NCI-H1436 treated with DMSO at 0.1 percent for 48 hours (cell line): ENCODE data around the gene GHDC.
"Not testable (repeated sequence)": the region's sequence is repeated elsewhere in the genome, so short reads cannot be mapped to it uniquely, and the experiment has no call there.

ENCODE experiments used
- DNase-seq: peaks from one replicate; lab custom pipeline; 2025; lab: John Stamatoyannopoulos, UW

GHDC gene

GRCh38 chr17:42193969-42194899, at the start of gene GHDC:
Gene GHDC, minus strand, starts transcription at chr17:42194494. Its CDS starts 913 bp downstream, at chr17:42193581.
- peak; percentile 52 for DNase-seq

- DNase-seq: no peak
Measured at GRCh38 chr17:42243493-42243982, 49.2 kb upstream of the GHDC start.

- DNase-seq: no peak
Measured at GRCh38 chr17:42241871-42242270, 47.6 kb upstream of the GHDC start.

- not testable (repeated sequence) for DNase-seq
Measured at GRCh38 chr17:42240863-42241262, 46.6 kb upstream of the GHDC start.

GRCh38 chr17:42240201-42240600, 45.9 kb upstream of the GHDC start:
- no peak for DNase-seq

- not testable (repeated sequence) for DNase-seq
Measured at GRCh38 chr17:42239576-42239975, 45.3 kb upstream of the GHDC start.

GRCh38 chr17:42236760-42237159, 42.5 kb upstream of the GHDC start:
- DNase-seq: no peak

GRCh38 chr17:42233994-42234393, 39.7 kb upstream of the GHDC start:
- DNase-seq: no peak

- DNase-seq: no peak
Measured at GRCh38 chr17:42233156-42233555, 38.9 kb upstream of the GHDC start.

- no peak for DNase-seq
Measured at GRCh38 chr17:42230225-42230624, 35.9 kb upstream of the GHDC start.

- DNase-seq: no peak
Measured at GRCh38 chr17:42227849-42228700, 33.8 kb upstream of the GHDC start.

GRCh38 chr17:42225646-42226045, 31.4 kb upstream of the GHDC start:
- no peak for DNase-seq

GRCh38 chr17:42224651-42225050, 30.4 kb upstream of the GHDC start:
- no peak for DNase-seq

- DNase-seq: no peak
Measured at GRCh38 chr17:42221886-42222745, 27.8 kb upstream of the GHDC start.

GRCh38 chr17:42219280-42219679, 25.0 kb upstream of the GHDC start:
- DNase-seq: not testable (repeated sequence)

GRCh38 chr17:42214156-42214555, 19.9 kb upstream of the GHDC start:
- no peak for DNase-seq

- no peak for DNase-seq
Measured at GRCh38 chr17:42212382-42212781, 18.1 kb upstream of the GHDC start.

- DNase-seq: not testable (repeated sequence)
Measured at GRCh38 chr17:42211921-42212341, 17.6 kb upstream of the GHDC start.

- no peak for DNase-seq
Measured at GRCh38 chr17:42210046-42210445, 15.8 kb upstream of the GHDC start.

GRCh38 chr17:42206153-42206612, 11.9 kb upstream of the GHDC start:
- not testable (repeated sequence) for DNase-seq

- no peak for DNase-seq
Measured at GRCh38 chr17:42203354-42203753, 9.1 kb upstream of the GHDC start.
